HepG2 (cell line): ENCODE data around the gene IGF2BP1. TPM values are rescaled to one million over a fixed set of nuclear protein-coding genes. Genes with fewer than 3 reads are reported as not detected.

Experiments
- ATF2 ChIP-seq: sonication (generic); formaldehyde crosslinking; IDR thresholded peaks from 2 replicates; pipeline ENCODE4 v1.4.0; 2020; ENCODE audit warnings: missing genetic modification reagents
- ATF6 ChIP-seq: sonication (generic); formaldehyde crosslinking; conservative IDR thresholded peaks from 2 replicates; pipeline ENCODE4 v1.4.0; 2020; ENCODE audit warnings: missing genetic modification reagents
- E2F5 ChIP-seq: sonication (generic); formaldehyde crosslinking; conservative IDR thresholded peaks from 2 replicates; pipeline ENCODE4 v1.4.0; 2020; ENCODE audit warnings: missing genetic modification reagents
- EEA1 ChIP-seq: sonication (generic); formaldehyde crosslinking; IDR thresholded peaks from 2 replicates; pipeline ENCODE4 v1.5.1; 2020; ENCODE audit warnings: mild to moderate bottlenecking, missing genetic modification reagents, borderline replicate concordance
- FOXP4 ChIP-seq: sonication (generic); formaldehyde crosslinking; IDR thresholded peaks from 2 replicates; pipeline ENCODE4 v1.4.0; 2020; ENCODE audit warnings: missing genetic modification reagents
- IKZF4 ChIP-seq: sonication (generic); formaldehyde crosslinking; IDR thresholded peaks from 2 replicates; pipeline ENCODE4 v1.5.1; 2020; ENCODE audit warnings: borderline replicate concordance, mild to moderate bottlenecking, low read depth, missing genetic modification reagents; ENCODE audit errors: not compliant biosample characterization
- MAX ChIP-seq: IDR thresholded peaks from 2 replicates; pipeline ENCODE4 v1.6.1; 2012; ENCODE audit warnings: inconsistent platforms
- POLR2AphosphoS2 ChIP-seq: IDR thresholded peaks from 2 replicates; pipeline ENCODE4 v1.6.1; 2011; ENCODE audit warnings: low read depth, low read length, improper control_type of control experiment
- RCOR2 ChIP-seq: IDR thresholded peaks from 2 replicates; pipeline ENCODE4 v1.6.1; 2016; ENCODE audit warnings: missing biosample characterization, missing genetic modification reagents
- SNAPC2 ChIP-seq: sonication (generic); formaldehyde crosslinking; IDR thresholded peaks from 2 replicates; pipeline ENCODE4 v1.8.1; 2022; ENCODE audit warnings: mild to moderate bottlenecking, missing genetic modification reagents
- TRIM24 ChIP-seq: sonication (generic); formaldehyde crosslinking; IDR thresholded peaks from 2 replicates; pipeline ENCODE4 v1.8.0; 2022; ENCODE audit warnings: mild to moderate bottlenecking, missing genetic modification reagents
- ZNF251 ChIP-seq: sonication (generic); formaldehyde crosslinking; IDR thresholded peaks from 2 replicates; pipeline ENCODE4 v1.9.0; 2021; ENCODE audit warnings: mild to moderate bottlenecking, missing genetic modification reagents
- ZNF552 ChIP-seq: sonication (generic); formaldehyde crosslinking; IDR thresholded peaks from 2 replicates; pipeline ENCODE4 v1.9.0; 2022; ENCODE audit warnings: missing genetic modification reagents, mild to moderate bottlenecking, borderline replicate concordance
- ZNF605 ChIP-seq: sonication (generic); formaldehyde crosslinking; IDR thresholded peaks from 2 replicates; pipeline ENCODE4 v1.8.0; 2022; ENCODE audit warnings: mild to moderate bottlenecking, missing genetic modification reagents
- polyA plus RNA-seq, 8 experiments: library from polyadenylated mRNA; depleted of rRNA in 3 of 8; stranded (reverse) in 7 of 8; unstranded in 1 of 8; fragments of >200 nt; fragmentation: Illumina TruSeq in 4 of 8; extraction: Trizol in 4 of 8; gene quantifications; 2 replicates each; pipeline versions ENCODE4 v1.2.1 to v1.2.3, GENCODE V29; 2011 to 2016; ENCODE audit warnings: low read depth in 4 of 8, missing spikeins in 1 of 8, mixed read lengths in 1 of 8; ENCODE audit not compliant: insufficient read depth in 1 of 8
- total RNA-seq, 5 experiments: library from RNA; depleted of rRNA; stranded (reverse); fragments of >200 nt; fragmentation: Illumina TruSeq; extraction: Trizol; gene quantifications; 2 replicates each; pipeline ENCODE4 v1.2.3, GENCODE V29; 2016; ENCODE audit warnings: low read depth in 1 of 5
- TF ChIP-seq, protein P1 (sequence below): IDR thresholded peaks from 2 replicates; pipeline ENCODE4 v1.6.1; 2016; ENCODE audit warnings: low read depth, control low read depth
- TF ChIP-seq, protein P2 (sequence below): sonication (generic); formaldehyde crosslinking; IDR thresholded peaks from 2 replicates; pipeline ENCODE4 v1.5.0; 2020; ENCODE audit warnings: missing genetic modification reagents
- TF ChIP-seq, protein P3 (sequence below): sonication (generic); formaldehyde crosslinking; IDR thresholded peaks from 2 replicates; pipeline ENCODE4 v1.5.0; 2020; ENCODE audit warnings: missing genetic modification reagents

The IGF2BP1 gene
- total and polyA plus RNA-seq, 2 of the 13 experiments (the other 11 are each of a cell fraction or from before 2014, with no cell fraction given) = 29.7 to 75.1 TPM

DNA sequence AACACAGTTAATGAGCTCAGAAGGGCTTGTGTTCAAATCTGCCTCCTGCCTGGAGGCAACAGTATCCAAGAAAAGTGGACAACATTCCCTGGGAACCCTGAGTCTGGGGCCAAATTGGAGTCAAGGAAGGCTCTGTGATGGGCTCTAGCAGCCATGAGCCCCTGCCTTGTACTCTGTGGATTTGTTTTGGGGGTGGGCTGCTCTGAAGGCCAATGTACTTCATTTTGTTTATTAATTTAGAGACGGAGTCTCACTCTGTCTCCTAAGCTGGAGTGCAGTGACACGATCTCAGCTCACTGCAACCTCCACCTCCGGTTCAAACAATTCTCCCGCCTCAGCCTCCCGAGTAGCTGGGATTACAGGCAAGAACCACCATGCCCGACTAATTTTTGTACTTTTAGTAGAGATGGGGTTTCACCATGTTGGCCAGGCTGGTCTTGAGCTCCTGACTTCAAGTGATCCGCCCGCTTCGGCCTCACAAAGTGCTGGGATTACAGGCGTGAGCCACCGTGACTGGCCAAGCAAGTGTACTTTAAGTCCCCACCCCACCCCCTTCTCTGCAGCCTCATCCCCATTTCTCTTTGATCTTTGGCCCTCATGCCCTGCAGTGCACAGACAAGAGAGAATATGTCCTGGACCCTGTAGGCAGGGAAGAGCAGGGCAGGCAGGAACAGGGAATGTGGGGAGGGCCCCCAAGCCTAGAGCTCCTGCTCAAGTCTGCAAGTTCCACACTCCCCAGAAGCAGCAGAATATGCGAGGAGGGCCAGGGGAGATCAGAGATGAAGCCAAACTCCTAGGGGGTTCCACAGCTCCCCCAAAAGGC is 26.1 kb upstream of the IGF2BP1 start (continued):
- TF ChIP-seq E2F5 (CRISPR knock-in tag) (no peak), EEA1 (CRISPR knock-in tag) (0 out of 2 replicates have a peak, but pooled peaks have one; percentile 33), RCOR2 (peak; percentile 79; the same call in 1 of the 2 replicates), ATF2 (peak; percentile 66; the same call in 1 of the 2 replicates), IKZF4 (peak; percentile 22), TRIM24 (CRISPR knock-in tag) (no peak), ZNF251 (CRISPR knock-in tag) (no peak), ZNF552 (CRISPR knock-in tag) (no peak), POLR2AphosphoS2 (no peak), FOXP4 (peak; percentile 72; the same call in 1 of the 2 replicates), ATF6 (CRISPR knock-in tag) (no peak), SNAPC2 (CRISPR knock-in tag) (peak; percentile 88), MAX (peak; percentile 75), ZNF605 (CRISPR knock-in tag) (peak; percentile 86)
- TF ChIP-seq, protein P1, sequence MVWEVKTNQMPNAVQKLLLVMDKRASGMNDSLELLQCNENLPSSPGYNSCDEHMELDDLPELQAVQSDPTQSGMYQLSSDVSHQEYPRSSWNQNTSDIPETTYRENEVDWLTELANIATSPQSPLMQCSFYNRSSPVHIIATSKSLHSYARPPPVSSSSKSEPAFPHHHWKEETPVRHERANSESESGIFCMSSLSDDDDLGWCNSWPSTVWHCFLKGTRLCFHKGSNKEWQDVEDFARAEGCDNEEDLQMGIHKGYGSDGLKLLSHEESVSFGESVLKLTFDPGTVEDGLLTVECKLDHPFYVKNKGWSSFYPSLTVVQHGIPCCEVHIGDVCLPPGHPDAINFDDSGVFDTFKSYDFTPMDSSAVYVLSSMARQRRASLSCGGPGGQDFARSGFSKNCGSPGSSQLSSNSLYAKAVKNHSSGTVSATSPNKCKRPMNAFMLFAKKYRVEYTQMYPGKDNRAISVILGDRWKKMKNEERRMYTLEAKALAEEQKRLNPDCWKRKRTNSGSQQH (CRISPR knock-in tag) = no peak
- TF ChIP-seq, protein P2, sequence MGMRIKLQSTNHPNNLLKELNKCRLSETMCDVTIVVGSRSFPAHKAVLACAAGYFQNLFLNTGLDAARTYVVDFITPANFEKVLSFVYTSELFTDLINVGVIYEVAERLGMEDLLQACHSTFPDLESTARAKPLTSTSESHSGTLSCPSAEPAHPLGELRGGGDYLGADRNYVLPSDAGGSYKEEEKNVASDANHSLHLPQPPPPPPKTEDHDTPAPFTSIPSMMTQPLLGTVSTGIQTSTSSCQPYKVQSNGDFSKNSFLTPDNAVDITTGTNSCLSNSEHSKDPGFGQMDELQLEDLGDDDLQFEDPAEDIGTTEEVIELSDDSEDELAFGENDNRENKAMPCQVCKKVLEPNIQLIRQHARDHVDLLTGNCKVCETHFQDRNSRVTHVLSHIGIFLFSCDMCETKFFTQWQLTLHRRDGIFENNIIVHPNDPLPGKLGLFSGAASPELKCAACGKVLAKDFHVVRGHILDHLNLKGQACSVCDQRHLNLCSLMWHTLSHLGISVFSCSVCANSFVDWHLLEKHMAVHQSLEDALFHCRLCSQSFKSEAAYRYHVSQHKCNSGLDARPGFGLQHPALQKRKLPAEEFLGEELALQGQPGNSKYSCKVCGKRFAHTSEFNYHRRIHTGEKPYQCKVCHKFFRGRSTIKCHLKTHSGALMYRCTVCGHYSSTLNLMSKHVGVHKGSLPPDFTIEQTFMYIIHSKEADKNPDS (CRISPR knock-in tag) = no peak
- TF ChIP-seq, protein P3, sequence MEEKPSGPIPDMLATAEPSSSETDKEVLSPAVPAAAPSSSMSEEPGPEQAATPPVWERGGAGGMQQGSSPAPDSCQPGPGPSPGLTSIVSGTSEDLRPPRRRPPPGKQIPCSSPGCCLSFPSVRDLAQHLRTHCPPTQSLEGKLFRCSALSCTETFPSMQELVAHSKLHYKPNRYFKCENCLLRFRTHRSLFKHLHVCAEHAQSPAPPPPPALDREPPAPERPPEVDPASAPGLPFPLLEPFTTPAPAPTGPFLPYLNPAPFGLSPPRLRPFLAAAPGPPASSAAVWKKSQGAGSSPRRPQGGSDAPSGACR (CRISPR knock-in tag) = no peak
